H1 (cell line): Measurements from ENCODE around the gene PRADC1. TPM values are rescaled to one million over a fixed set of nuclear protein-coding genes. Genes with fewer than 3 reads are reported as not detected.

ENCODE experiments used
- CTCF ChIA-PET: fragments of 300-600 bp; sonication (Branson Sonifier 250); formaldehyde crosslinking; loops from one replicate; lab custom pipeline; 2021; ENCODE audit not compliant: partially characterized antibody; lab: Charles Lee
- POLR2A ChIA-PET: fragments of 300-600 bp; sonication (Branson Sonifier 250); formaldehyde crosslinking; loops from one replicate; lab custom pipeline; 2021; ENCODE audit warnings: inconsistent platforms; ENCODE audit not compliant: partially characterized antibody; lab: Charles Lee
- DNase-seq, 2 experiments: peaks; one replicate each; pipeline versions ENCODE4 v3.0.0 to v3.0.0-alpha.2; 2010 to 2022; ENCODE audit warnings: low spot score in 2 of 2, low read depth in 1 of 2, mixed read lengths in 1 of 2
- FAIRE-seq: peaks from 2 replicates; lab custom pipeline; 2011; peaks lifted over from hg19 to GRCh38; lab: Jason Lieb, UNC
- H2AFZ ChIP-seq: 2 replicates; pipeline ENCODE4 v1.8.1; 2012; ENCODE audit warnings: low read length, inconsistent platforms
- H2AK5ac ChIP-seq: 2 replicates; pipeline ENCODE4 v1.6.1; 2013; ENCODE audit warnings: low read depth, low read length
- H2BK120ac ChIP-seq: replicated peaks from 2 replicates; pipeline ENCODE3; 2013; ENCODE audit warnings: low read depth, low read length, inconsistent platforms
- H2BK12ac ChIP-seq: 2 replicates; pipeline ENCODE4 v1.6.1; 2013; ENCODE audit warnings: low read depth, low read length
- H2BK15ac ChIP-seq: 2 replicates; pipeline ENCODE4 v1.6.1; 2013; ENCODE audit warnings: low read length
- H2BK20ac ChIP-seq: 2 replicates; pipeline ENCODE4 v1.6.1; 2013; ENCODE audit warnings: low read length
- H2BK5ac ChIP-seq: 2 replicates; pipeline ENCODE4 v1.6.1; 2013; ENCODE audit warnings: low read depth, low read length
- H3K14ac ChIP-seq: 2 replicates; pipeline ENCODE4 v1.6.1; 2013; ENCODE audit warnings: inconsistent platforms; ENCODE audit not compliant: insufficient read length
- H3K18ac ChIP-seq: 2 replicates; pipeline ENCODE4 v1.6.1; 2013; ENCODE audit warnings: low read length; ENCODE audit errors: extremely low read depth
- H3K23ac ChIP-seq: 2 replicates; pipeline ENCODE4 v1.6.1; 2013; ENCODE audit warnings: inconsistent platforms; ENCODE audit not compliant: insufficient read length
- H3K23me2 ChIP-seq: 2 replicates; pipeline ENCODE4 v1.6.1; 2013; ENCODE audit warnings: low read depth, low read length
- H3K27ac ChIP-seq: 2 replicates; pipeline ENCODE4 v1.6.1; 2011; ENCODE audit warnings: low read depth, low read length, inconsistent platforms
- H3K27me3 ChIP-seq, 4 experiments: replicated peaks in 1 of 4; 1 replicate in 1 of 4; 2 replicates in 3 of 4; pipeline versions ENCODE4 v1.6.1 to v1.8.1; 2011 to 2013; ENCODE audit warnings: low read length in 3 of 4, mild to moderate bottlenecking in 3 of 4, inconsistent platforms in 2 of 4, mixed read lengths in 2 of 4, moderate library complexity in 1 of 4; ENCODE audit not compliant: control insufficient read depth in 3 of 4, insufficient read depth in 3 of 4; ENCODE audit errors: extremely low read depth in 1 of 4
- H3K36me3 ChIP-seq, 4 experiments: 2 replicates each; pipeline versions ENCODE4 v1.6.1 to v1.8.1; 2011 to 2013; ENCODE audit warnings: mild to moderate bottlenecking in 4 of 4, low read length in 3 of 4, moderate library complexity in 2 of 4, control low read depth in 1 of 4, inconsistent platforms in 1 of 4; ENCODE audit not compliant: insufficient read depth in 4 of 4, control insufficient read depth in 2 of 4
- H3K4ac ChIP-seq: replicated peaks from 2 replicates; pipeline ENCODE3; 2013; ENCODE audit warnings: low read length, low read depth, mixed read lengths, inconsistent platforms; ENCODE audit not compliant: insufficient read length
- H3K4me1 ChIP-seq, 4 experiments: replicated peaks in 1 of 4; 1 replicate in 1 of 4; 2 replicates in 3 of 4; pipeline versions ENCODE4 v1.6.1 to v1.8.1; 2011 to 2013; ENCODE audit warnings: low read length in 3 of 4, inconsistent platforms in 2 of 4, mixed read lengths in 1 of 4; ENCODE audit not compliant: insufficient read depth in 4 of 4, control insufficient read depth in 3 of 4
- H3K4me2 ChIP-seq, 2 experiments: 2 replicates each; pipeline versions ENCODE4 v1.6.1 to v1.8.1; 2011 to 2013; ENCODE audit warnings: low read depth in 2 of 2, low read length in 2 of 2, control low read depth in 1 of 2, inconsistent platforms in 1 of 2, mild to moderate bottlenecking in 1 of 2; ENCODE audit not compliant: insufficient read depth in 1 of 2
- H3K4me3 ChIP-seq, 4 experiments: fragments of 200-600, 300-600 bp in 1 of 4; sonication (generic), shearing (Covaris generic), sonication (Bioruptor Twin) in 1 of 4; 2 replicates each; pipeline versions ENCODE4 v1.5.1 to v1.8.1; 2011 to 2016; ENCODE audit warnings: low read length in 4 of 4, low read depth in 3 of 4, control low read depth in 2 of 4, inconsistent platforms in 2 of 4, mild to moderate bottlenecking in 2 of 4, mixed read lengths in 1 of 4, moderate library complexity in 1 of 4; ENCODE audit not compliant: insufficient read depth in 2 of 4; ENCODE audit errors: extremely low read depth in 1 of 4
- H3K56ac ChIP-seq: replicated peaks from 2 replicates; pipeline ENCODE3; 2013; ENCODE audit warnings: low read depth, mild to moderate bottlenecking, mixed read lengths, low read length, inconsistent platforms; ENCODE audit not compliant: insufficient read length
- H3K79me1 ChIP-seq: 2 replicates; pipeline ENCODE4 v1.6.1; 2013; ENCODE audit warnings: low read depth, low read length, control low read depth
- H3K79me2 ChIP-seq, 2 experiments: 2 replicates each; pipeline versions ENCODE4 v1.6.1 to v1.8.1; 2012 to 2013; ENCODE audit warnings: low read length in 2 of 2, mild to moderate bottlenecking in 2 of 2, inconsistent platforms in 1 of 2; ENCODE audit not compliant: insufficient read depth in 2 of 2, control insufficient read depth in 1 of 2
- H3K9ac ChIP-seq, 4 experiments: replicated peaks in 1 of 4; 1 replicate in 1 of 4; 2 replicates in 3 of 4; pipeline versions ENCODE4 v1.6.1 to v1.8.1; 2011 to 2013; ENCODE audit warnings: low read depth in 3 of 4, low read length in 3 of 4, control low read depth in 2 of 4, mild to moderate bottlenecking in 2 of 4, moderate library complexity in 2 of 4, inconsistent platforms in 1 of 4; ENCODE audit errors: extremely low read depth in 1 of 4
- H3K9me3 ChIP-seq, 2 experiments: 2 replicates each; pipeline versions ENCODE4 v1.6.1 to v1.8.1; 2012 to 2013; ENCODE audit warnings: mild to moderate bottlenecking in 2 of 2, moderate library complexity in 2 of 2, control low read depth in 1 of 2, inconsistent platforms in 1 of 2, low read depth in 1 of 2, low read length in 1 of 2, mixed read lengths in 1 of 2; ENCODE audit not compliant: insufficient read depth in 2 of 2
- H4K20me1 ChIP-seq, 2 experiments: replicated peaks in 1 of 2; 2 replicates each; pipeline versions ENCODE3 to v1.8.1; 2011 to 2013; ENCODE audit warnings: inconsistent platforms in 2 of 2, low read length in 2 of 2, mild to moderate bottlenecking in 1 of 2; ENCODE audit not compliant: insufficient read depth in 2 of 2, control insufficient read depth in 1 of 2
- H4K5ac ChIP-seq: 2 replicates; pipeline ENCODE4 v1.6.1; 2013; ENCODE audit warnings: low read length, low read depth, mixed read lengths, inconsistent platforms; ENCODE audit not compliant: insufficient read length
- H4K8ac ChIP-seq: 2 replicates; pipeline ENCODE4 v1.8.0; 2013; ENCODE audit warnings: mild to moderate bottlenecking, moderate library complexity, low read length, inconsistent platforms; ENCODE audit not compliant: insufficient read depth; ENCODE audit errors: extremely low read depth
- H4K91ac ChIP-seq: replicated peaks from 2 replicates; pipeline ENCODE3; 2013; ENCODE audit warnings: low read length, mixed read lengths, inconsistent platforms; ENCODE audit not compliant: insufficient read length
- ASH2L ChIP-seq: fragments of 200-600, 300-600 bp; sonication (generic); IDR thresholded peaks from one replicate; pipeline ENCODE4 v1.7.1; 2017; ENCODE audit warnings: low read length
- BACH1 ChIP-seq: IDR thresholded peaks from 2 replicates; pipeline ENCODE4 v1.6.1; 2012; ENCODE audit warnings: low read length, improper control_type of control experiment
- BCL11A ChIP-seq, 2 experiments: IDR thresholded peaks; one replicate each; pipeline ENCODE4 v1.6.1; 2011; ENCODE audit warnings: low read depth in 2 of 2, low read length in 2 of 2, mild to moderate bottlenecking in 2 of 2
- CHD2 ChIP-seq: IDR thresholded peaks from 2 replicates; pipeline ENCODE4 v1.6.1; 2012; ENCODE audit warnings: low read length, improper control_type of control experiment
- FOSL1 ChIP-seq: IDR thresholded peaks from 2 replicates; pipeline ENCODE4 v1.6.1; 2011; ENCODE audit warnings: mild to moderate bottlenecking, low read depth, low read length, moderate library complexity; ENCODE audit not compliant: insufficient read depth
- JUN ChIP-seq: IDR thresholded peaks from 2 replicates; pipeline ENCODE4 v1.6.1; 2011; ENCODE audit warnings: low read depth, mild to moderate bottlenecking, improper control_type of control experiment, low read length
- JUND ChIP-seq: IDR thresholded peaks from 2 replicates; pipeline ENCODE4 v1.6.1; 2011; ENCODE audit warnings: mild to moderate bottlenecking, improper control_type of control experiment, low read length
- KDM1A ChIP-seq: fragments of 200-600, 300-600 bp; sonication (generic); IDR thresholded peaks from 2 replicates; pipeline ENCODE4 v1.7.1; 2016; ENCODE audit warnings: mild to moderate bottlenecking, low read length, borderline replicate concordance
- RNF2 ChIP-seq: fragments of 200-900, 300-1000 bp; sonication (generic); IDR thresholded peaks from 2 replicates; pipeline ENCODE4 v1.7.1; 2016; ENCODE audit warnings: borderline replicate concordance, low read depth, mild to moderate bottlenecking, antibody characterized with exemption, low read length; ENCODE audit not compliant: poor library complexity, severe bottlenecking; ENCODE audit errors: missing control alignments
- SIX5 ChIP-seq: IDR thresholded peaks from 2 replicates; pipeline ENCODE4 v1.6.1; 2011; ENCODE audit warnings: mild to moderate bottlenecking, low read depth, low read length
- SRF ChIP-seq: IDR thresholded peaks from 2 replicates; pipeline ENCODE4 v1.6.1; 2011; ENCODE audit warnings: mild to moderate bottlenecking, low read depth, low read length, moderate library complexity
- SUZ12 ChIP-seq: fragments of 200-600 bp; sonication (generic); IDR thresholded peaks from 2 replicates; pipeline ENCODE4 v1.6.1; 2012; ENCODE audit warnings: mild to moderate bottlenecking, inconsistent platforms, low read length, moderate library complexity, mixed read lengths
- TBP ChIP-seq: IDR thresholded peaks from 2 replicates; pipeline ENCODE4 v1.6.1; 2011; ENCODE audit warnings: low read depth, low read length, improper control_type of control experiment
- USF2 ChIP-seq: IDR thresholded peaks from 2 replicates; pipeline ENCODE4 v1.6.1; 2011; ENCODE audit warnings: low read length, improper control_type of control experiment
- polyA plus RNA-seq, 7 experiments: library from polyadenylated mRNA; depleted of rRNA in 3 of 7; stranded (reverse) in 5 of 7; unstranded in 2 of 7; fragments of >200 nt in 5 of 7; fragments of 200-250 nt in 2 of 7; gene quantifications; 1 replicate in 5 of 7; 2 replicates in 1 of 7; 4 replicates in 1 of 7; pipeline versions ENCODE4 v1.2.1 to v1.2.3, GENCODE V29; 2011 to 2013; ENCODE audit warnings: missing spikeins in 2 of 7, mixed read lengths in 2 of 7
- total RNA-seq: library from RNA; stranded (reverse); fragmentation: NEBNext Ultra II Directional; extraction: Animal tissue kit (Norgen Biotek cat#: 25700); gene quantifications from 2 replicates; pipeline ENCODE4 v1.2.1, GENCODE V29; 2021

PRADC1 gene
- total and polyA plus RNA-seq, 2 of the 8 experiments (the other 6 are each of a cell fraction or from before 2014, with no cell fraction given), result 8.9 to 13.1 TPM

- Histone ChIP-seq H3K23me2 (peaks cover 17% of the 10 kb centered on the region), H3K4me2 (no peak overlapping the region), H4K8ac (no peak overlapping the region), H4K5ac (no peak overlapping the region), H3K79me1 (peaks cover 19% of the 10 kb centered on the region), H3K56ac (no peak overlapping the region), H3K23ac (no peak overlapping the region), H2AK5ac (no peak overlapping the region), H3K4ac (no peak overlapping the region), H3K14ac (no peak overlapping the region), H2BK120ac (no peak overlapping the region), H3K9ac (no peak overlapping the region), H3K4me1 (peaks cover 5 to 17% (median 10%) of the 10 kb centered on the region in 4 experiments), H2BK15ac (no peak overlapping the region), H4K91ac (no peak overlapping the region), H2BK5ac (no peak overlapping the region), H2BK20ac (no peak overlapping the region), H4K20me1 (peaks cover 4 to 24% of the 10 kb centered on the region in 2 experiments), H3K18ac (no peak overlapping the region), H2AFZ (no peak overlapping the region), H3K79me2 (peaks cover 0 to 30% of the 10 kb centered on the region in 2 experiments; a peak in 3 of 4 replicates), H2BK12ac (no peak overlapping the region), H3K9me3 (no peaks in the 10 kb centered on the region), H3K36me3 (peaks cover 0 to 7% (median 0%) of the 10 kb centered on the region in 4 experiments; a peak in 1 of 8 replicates), H3K4me3 (no peak overlapping the region), H3K27me3 (peaks cover 0 to 7% (median 7%) of the 10 kb centered on the region in 4 experiments; a peak in 6 of 7 replicates), H3K27ac (no peak overlapping the region)
- DNase-seq (no peak), FAIRE-seq (no peak)
- ChIA-PET POLR2A (interaction anchor here (1.3 to 1.5 kb wide), 2 partner anchors 9 to 11 kb away, joined by 3 read pairs; no protein-coding TSS in a partner anchor), CTCF (interaction anchor here (1.1 to 13.4 kb wide), 6 partner anchors 9 to 69 kb away, joined by 3 to 122 read pairs (median 4); partner anchors contain the start of gene EGR4)
- TF ChIP-seq JUND, result no peak
- TF ChIP-seq FOSL1, result no peak
- TF ChIP-seq ASH2L, result no peak
- no peak for TF ChIP-seq SUZ12
- TF ChIP-seq KDM1A, result no peak
- TF ChIP-seq TBP, result no peak
- TF ChIP-seq JUN, result no peak
- TF ChIP-seq CHD2, result no peak
- no peak for TF ChIP-seq SRF
- no peak for TF ChIP-seq RNF2
- TF ChIP-seq BACH1, result no peak
- no peak for TF ChIP-seq BCL11A (IDR thresholded peaks at IDR 0.05; ENCODE audit: low read depth in 2 of 2, low read length in 2 of 2)
- no peak for TF ChIP-seq SIX5
- TF ChIP-seq USF2, result no peak
These were observed 48.2 kb upstream of the PRADC1 start for GRCh38 chr2:73281244-73281643.
